Measurements from ENCODE around the gene HIVEP2. TPM values are rescaled to one million over a fixed set of nuclear protein-coding genes. Genes with fewer than 3 reads are reported as not detected.

The HIVEP2 gene
- total and polyA plus RNA-seq, 4 donors = 3.0 to 23.8 (median 11.2) TPM

DNA sequence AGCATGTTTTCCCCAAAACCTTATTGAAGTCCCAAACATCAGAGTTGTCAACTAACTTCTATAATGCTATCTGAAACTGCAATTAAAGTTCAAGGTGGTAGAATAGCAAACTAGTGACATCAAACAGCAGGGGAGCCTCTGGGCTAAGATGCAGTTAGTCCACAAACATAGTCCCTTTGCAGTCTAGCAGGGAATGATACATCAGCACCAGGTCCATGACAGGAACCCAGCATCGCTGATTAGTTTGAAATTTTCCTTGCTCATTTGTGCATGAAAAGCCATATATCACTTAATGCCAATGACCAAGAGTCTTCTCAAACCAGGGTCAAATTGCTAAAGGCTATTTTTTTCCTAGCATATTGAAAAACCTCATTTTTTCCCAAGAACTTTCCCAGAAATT lies 145.3 kb downstream of the HIVEP2 start:
- no peak for TF ChIP-seq CTCF (IDR thresholded peaks at IDR 0.05; ENCODE audit: control extremely low read depth, extremely low read depth)
- Histone ChIP-seq H3K36me3 (ENCODE audit: control insufficient read depth in 4 of 4, insufficient read depth in 4 of 4, low read length in 4 of 4) (no peaks in the 10 kb centered on the region), H3K27me3 (ENCODE audit: control insufficient read depth in 3 of 3, insufficient read depth in 3 of 3, low read length in 2 of 3) (no peaks in the 10 kb centered on the region), H3K9ac (ENCODE audit: insufficient read depth in 1 of 2, low read length in 2 of 2) (no peak overlapping the region), H3K27ac (ENCODE audit: low read depth in 1 of 2, low read length in 1 of 2) (no peak overlapping the region), H3K4me3 (no peak overlapping the region), H3K4me1 (ENCODE audit: control insufficient read depth in 5 of 5, insufficient read depth in 5 of 5, low read length in 5 of 5) (peaks cover 0 to 24% (median 0%) of the 10 kb centered on the region in 5 donors), H3K9me3 (ENCODE audit: control insufficient read depth in 4 of 4, insufficient read depth in 3 of 4, low read length in 3 of 4) (no peaks in the 10 kb centered on the region)
- DNase-seq (no peak), ATAC-seq (ENCODE audit: insufficient read depth, low FRiP score) (no peak)
- 97 to 100% methylated on average over 1 of the region's 1 CpG for WGBS, 2 donors

GRCh38 chr6:142797159-142797558 lies 147.8 kb downstream of the HIVEP2 start:
- no peak overlapping the region for H3K9ac ChIP-seq (ENCODE audit: insufficient read depth in 1 of 2, low read length in 2 of 2)
- no peak overlapping the region for H3K4me3 ChIP-seq
- WGBS, 2 donors = 97 to 100% methylated on average over 1 of the region's 1 CpG
- no peaks in the 10 kb centered on the region for H3K9me3 ChIP-seq (ENCODE audit: control insufficient read depth in 4 of 4, insufficient read depth in 3 of 4, low read length in 3 of 4)
- no peaks in the 10 kb centered on the region for H3K27me3 ChIP-seq (ENCODE audit: control insufficient read depth in 3 of 3, insufficient read depth in 3 of 3, low read length in 2 of 3)
- ATAC-seq (ENCODE audit: insufficient read depth, low FRiP score) (no peak), DNase-seq (no peak)
- H3K4me1 ChIP-seq (ENCODE audit: control insufficient read depth in 5 of 5, insufficient read depth in 5 of 5, low read length in 5 of 5) = peaks cover 0 to 15% (median 0%) of the 10 kb centered on the region in 5 donors
- H3K27ac ChIP-seq (ENCODE audit: low read depth in 1 of 2, low read length in 1 of 2) = no peak overlapping the region
- no peaks in the 10 kb centered on the region for H3K36me3 ChIP-seq (ENCODE audit: control insufficient read depth in 4 of 4, insufficient read depth in 4 of 4, low read length in 4 of 4)
- TF ChIP-seq CTCF (IDR thresholded peaks at IDR 0.05; ENCODE audit: control extremely low read depth, extremely low read depth) = no peak

DNA sequence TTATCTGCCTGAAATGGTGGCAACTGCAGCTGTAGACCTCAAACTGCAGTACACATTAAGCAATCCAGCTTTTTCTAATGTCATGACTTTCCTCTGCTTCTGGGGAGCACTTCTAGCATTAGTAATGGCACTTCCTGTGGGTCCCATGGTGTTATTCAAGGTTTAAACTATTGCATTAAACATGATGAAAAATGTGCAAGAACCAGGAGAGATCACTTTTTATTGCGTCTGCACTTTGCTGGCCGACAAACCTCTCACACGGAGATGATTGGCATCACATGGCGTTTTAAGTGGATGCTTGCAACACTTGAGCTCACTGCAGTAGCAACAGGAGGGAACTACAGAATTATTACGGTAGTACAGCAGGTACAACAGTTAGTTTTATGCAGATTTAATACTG lies 148.4 kb downstream of the HIVEP2 start:
- no peak for TF ChIP-seq CTCF (IDR thresholded peaks at IDR 0.05; ENCODE audit: control extremely low read depth, extremely low read depth)
- 27 to 53% methylated on average over 5 of the region's 5 CpGs for WGBS, 2 donors
- H3K27me3 ChIP-seq (ENCODE audit: control insufficient read depth in 3 of 3, insufficient read depth in 3 of 3, low read length in 2 of 3) = no peaks in the 10 kb centered on the region
- no peak overlapping the region for H3K9ac ChIP-seq (ENCODE audit: insufficient read depth in 1 of 2, low read length in 2 of 2)
- H3K4me3 ChIP-seq = no peak overlapping the region
- H3K27ac ChIP-seq (ENCODE audit: low read depth in 1 of 2, low read length in 1 of 2) = peak overlapping the region in 1 of 2 donors; percentile 23
- ATAC-seq (ENCODE audit: insufficient read depth, low FRiP score) = peak; percentile 50
- DNase-seq = peak in 2 of 3 donors; percentile 37 to 67
- peaks cover 0 to 11% (median 0%) of the 10 kb centered on the region in 5 donors for H3K4me1 ChIP-seq (ENCODE audit: control insufficient read depth in 5 of 5, insufficient read depth in 5 of 5, low read length in 5 of 5)
- H3K9me3 ChIP-seq (ENCODE audit: control insufficient read depth in 4 of 4, insufficient read depth in 3 of 4, low read length in 3 of 4) = no peaks in the 10 kb centered on the region
- no peaks in the 10 kb centered on the region for H3K36me3 ChIP-seq (ENCODE audit: control insufficient read depth in 4 of 4, insufficient read depth in 4 of 4, low read length in 4 of 4)

DNA sequence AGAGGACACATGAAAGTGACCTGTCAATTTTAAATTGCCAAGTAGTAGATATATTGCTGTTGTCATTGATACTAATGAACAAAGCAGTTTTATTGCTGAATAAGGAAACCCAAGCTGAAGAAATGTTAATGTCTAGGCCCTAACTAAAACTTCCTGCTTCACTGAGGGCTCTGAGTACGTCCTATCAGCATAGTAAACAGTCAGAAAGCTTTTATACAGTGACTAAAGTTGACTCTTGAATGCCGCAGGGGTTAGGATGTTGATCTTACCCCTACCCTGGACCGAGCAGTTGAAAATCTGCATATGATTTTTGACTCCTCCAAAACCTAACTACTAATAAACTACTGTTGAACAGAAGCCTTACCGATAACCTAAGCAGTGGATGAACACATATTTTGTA lies 149.0 kb downstream of the HIVEP2 start:
- no peak for TF ChIP-seq CTCF (IDR thresholded peaks at IDR 0.05; ENCODE audit: control extremely low read depth, extremely low read depth)
- no peaks in the 10 kb centered on the region for H3K27me3 ChIP-seq (ENCODE audit: control insufficient read depth in 3 of 3, insufficient read depth in 3 of 3, low read length in 2 of 3)
- peaks cover 0 to 11% (median 0%) of the 10 kb centered on the region in 5 donors for H3K4me1 ChIP-seq (ENCODE audit: control insufficient read depth in 5 of 5, insufficient read depth in 5 of 5, low read length in 5 of 5)
- no peak overlapping the region for H3K9ac ChIP-seq (ENCODE audit: insufficient read depth in 1 of 2, low read length in 2 of 2)
- H3K4me3 ChIP-seq = no peak overlapping the region
- ATAC-seq (ENCODE audit: insufficient read depth, low FRiP score) (no peak), DNase-seq (no peak)
- no peaks in the 10 kb centered on the region for H3K36me3 ChIP-seq (ENCODE audit: control insufficient read depth in 4 of 4, insufficient read depth in 4 of 4, low read length in 4 of 4)
- H3K9me3 ChIP-seq (ENCODE audit: control insufficient read depth in 4 of 4, insufficient read depth in 3 of 4, low read length in 3 of 4) = no peaks in the 10 kb centered on the region
- 70 to 82% methylated on average over 4 of the region's 4 CpGs for WGBS, 2 donors
- no peak overlapping the region for H3K27ac ChIP-seq (ENCODE audit: low read depth in 1 of 2, low read length in 1 of 2)

Data from lung (tissue), 12 donors.